Bronchial epithelial cell (primary cell): Measurements from ENCODE around the gene WARS2. TPM values are rescaled to one million over a fixed set of nuclear protein-coding genes. Genes with fewer than 3 reads are reported as not detected.
A peak's percentile ranks its signal among the peaks of the same experiment; 100 is the strongest.

Experiments
- DNase-seq: peaks from one replicate; pipeline ENCODE4 v3.0.0-alpha.2; 2010; ENCODE audit warnings: low read depth
- FAIRE-seq: peaks from 2 replicates; lab custom pipeline; 2011; peaks lifted over from hg19 to GRCh38; lab: Jason Lieb, UNC
- H3K27me3 ChIP-seq: 2 replicates; pipeline ENCODE4 v1.5.1; 2011; ENCODE audit warnings: low read length; ENCODE audit not compliant: control insufficient read depth, insufficient read depth
- H3K36me3 ChIP-seq: 2 replicates; pipeline ENCODE4 v1.5.1; 2011; ENCODE audit warnings: low read length; ENCODE audit not compliant: control insufficient read depth, insufficient read depth
- H3K4me3 ChIP-seq: 2 replicates; pipeline ENCODE4 v1.5.1; 2011; ENCODE audit warnings: mild to moderate bottlenecking, low read depth, low read length, control low read depth
- total RNA-seq: library from RNA; depleted of rRNA; stranded (reverse); fragments of >200 nt; gene quantifications from 2 replicates; pipeline ENCODE4 v1.2.1, GENCODE V29; 2014
- TF ChIP-seq, protein P1 (sequence below): IDR thresholded peaks from 2 replicates; pipeline ENCODE4 v1.5.1; 2011; ENCODE audit warnings: mild to moderate bottlenecking, moderate library complexity, low read length, control low read depth, inconsistent platforms; ENCODE audit not compliant: insufficient read depth, severe bottlenecking

WARS2 gene
- total RNA-seq, 1 donor from 2014 or later = 15.3 TPM

DNA sequence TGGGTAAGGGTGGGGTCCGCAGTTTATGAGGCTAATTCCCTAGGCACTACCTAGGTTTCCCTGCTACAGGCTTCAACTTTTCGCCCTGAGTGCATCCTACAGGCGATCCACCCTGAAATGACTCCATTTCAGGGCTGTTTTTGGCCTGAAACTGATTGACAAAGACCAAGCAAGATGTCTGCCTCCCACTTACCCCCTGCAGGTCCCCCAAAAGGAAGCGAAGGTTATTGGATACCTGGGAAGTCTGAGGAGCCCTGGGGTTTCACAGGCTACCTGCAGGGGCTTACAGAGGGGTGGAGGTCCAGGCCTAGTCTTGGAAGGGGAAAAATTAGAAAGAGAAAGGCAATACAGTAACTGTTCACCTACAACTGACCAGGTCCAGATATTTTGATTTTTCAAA lies 149.0 kb downstream of the WARS2 start:
- Histone ChIP-seq H3K27me3 (peaks cover 69% of the 10 kb centered on the region), H3K36me3 (no peaks in the 10 kb centered on the region), H3K4me3 (no peak overlapping the region)
- FAIRE-seq (no peak), DNase-seq (no peak)
- TF ChIP-seq, protein P1, sequence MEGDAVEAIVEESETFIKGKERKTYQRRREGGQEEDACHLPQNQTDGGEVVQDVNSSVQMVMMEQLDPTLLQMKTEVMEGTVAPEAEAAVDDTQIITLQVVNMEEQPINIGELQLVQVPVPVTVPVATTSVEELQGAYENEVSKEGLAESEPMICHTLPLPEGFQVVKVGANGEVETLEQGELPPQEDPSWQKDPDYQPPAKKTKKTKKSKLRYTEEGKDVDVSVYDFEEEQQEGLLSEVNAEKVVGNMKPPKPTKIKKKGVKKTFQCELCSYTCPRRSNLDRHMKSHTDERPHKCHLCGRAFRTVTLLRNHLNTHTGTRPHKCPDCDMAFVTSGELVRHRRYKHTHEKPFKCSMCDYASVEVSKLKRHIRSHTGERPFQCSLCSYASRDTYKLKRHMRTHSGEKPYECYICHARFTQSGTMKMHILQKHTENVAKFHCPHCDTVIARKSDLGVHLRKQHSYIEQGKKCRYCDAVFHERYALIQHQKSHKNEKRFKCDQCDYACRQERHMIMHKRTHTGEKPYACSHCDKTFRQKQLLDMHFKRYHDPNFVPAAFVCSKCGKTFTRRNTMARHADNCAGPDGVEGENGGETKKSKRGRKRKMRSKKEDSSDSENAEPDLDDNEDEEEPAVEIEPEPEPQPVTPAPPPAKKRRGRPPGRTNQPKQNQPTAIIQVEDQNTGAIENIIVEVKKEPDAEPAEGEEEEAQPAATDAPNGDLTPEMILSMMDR = no peak

DNA sequence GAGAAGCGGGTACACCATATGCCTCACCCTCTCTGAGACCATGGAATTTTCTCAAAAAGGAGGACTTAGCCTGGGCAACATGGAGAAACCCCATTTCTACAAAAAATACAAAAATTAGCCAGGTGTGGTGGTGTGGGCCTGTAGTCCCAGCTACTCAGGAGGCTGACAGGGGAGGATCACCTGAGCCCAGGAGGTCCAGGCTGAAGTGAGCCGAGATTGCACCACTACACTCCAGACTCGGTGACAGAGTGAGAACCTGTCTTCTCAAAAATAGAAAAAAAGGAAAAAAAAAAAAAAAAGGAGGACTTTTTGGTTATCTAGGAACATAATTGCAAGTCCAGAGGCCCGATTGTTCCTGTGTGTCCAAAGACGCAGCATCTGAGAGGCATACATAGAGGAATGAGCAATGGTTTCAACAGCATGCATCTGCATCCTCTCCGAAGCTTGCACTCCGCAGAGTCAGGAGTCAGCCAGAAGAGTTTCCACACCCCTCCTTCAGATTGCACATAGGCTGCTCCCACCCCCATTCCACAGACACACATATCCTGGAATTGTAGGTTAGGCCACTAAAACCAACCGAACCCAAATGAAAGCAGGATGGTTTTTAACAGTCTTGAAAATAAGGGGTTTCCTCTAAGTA lies 149.8 kb downstream of the WARS2 start:
- Histone ChIP-seq H3K27me3 (peaks cover 75% of the 10 kb centered on the region), H3K4me3 (no peak overlapping the region), H3K36me3 (no peaks in the 10 kb centered on the region)
- DNase-seq (no peak), FAIRE-seq (no peak)
- TF ChIP-seq, protein P1 = no peak

DNA sequence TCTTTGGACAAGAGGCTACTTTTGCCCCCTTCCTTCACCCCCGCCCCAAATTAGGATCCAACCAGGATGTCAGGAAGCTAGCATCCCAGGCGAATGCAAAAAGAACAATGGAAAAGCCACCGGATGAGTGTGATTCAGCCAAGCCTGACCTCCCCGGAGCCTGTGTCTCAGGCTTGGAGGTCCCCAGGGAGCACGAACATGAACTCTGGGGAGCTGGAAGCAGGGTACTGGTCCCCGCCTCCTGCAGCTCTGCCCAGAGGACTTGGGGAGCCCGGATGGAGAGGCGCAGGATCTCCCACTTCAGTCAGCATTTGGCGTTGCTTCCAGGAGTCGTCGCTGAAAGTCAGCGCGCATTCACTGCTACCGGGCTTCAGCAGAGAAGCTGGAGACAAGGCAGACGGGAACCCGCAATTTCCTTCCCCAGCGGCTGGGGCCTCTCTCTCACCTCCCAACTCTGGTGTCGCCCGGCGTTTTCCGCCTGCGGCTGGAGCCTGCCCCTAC lies 150.5 kb downstream of the WARS2 start:
- no peak for DNase-seq
- Histone ChIP-seq H3K36me3 (no peaks in the 10 kb centered on the region), H3K4me3 (no peak overlapping the region), H3K27me3 (peaks cover 82% of the 10 kb centered on the region)
- FAIRE-seq = no peak
- TF ChIP-seq, protein P1 = no peak

DNA sequence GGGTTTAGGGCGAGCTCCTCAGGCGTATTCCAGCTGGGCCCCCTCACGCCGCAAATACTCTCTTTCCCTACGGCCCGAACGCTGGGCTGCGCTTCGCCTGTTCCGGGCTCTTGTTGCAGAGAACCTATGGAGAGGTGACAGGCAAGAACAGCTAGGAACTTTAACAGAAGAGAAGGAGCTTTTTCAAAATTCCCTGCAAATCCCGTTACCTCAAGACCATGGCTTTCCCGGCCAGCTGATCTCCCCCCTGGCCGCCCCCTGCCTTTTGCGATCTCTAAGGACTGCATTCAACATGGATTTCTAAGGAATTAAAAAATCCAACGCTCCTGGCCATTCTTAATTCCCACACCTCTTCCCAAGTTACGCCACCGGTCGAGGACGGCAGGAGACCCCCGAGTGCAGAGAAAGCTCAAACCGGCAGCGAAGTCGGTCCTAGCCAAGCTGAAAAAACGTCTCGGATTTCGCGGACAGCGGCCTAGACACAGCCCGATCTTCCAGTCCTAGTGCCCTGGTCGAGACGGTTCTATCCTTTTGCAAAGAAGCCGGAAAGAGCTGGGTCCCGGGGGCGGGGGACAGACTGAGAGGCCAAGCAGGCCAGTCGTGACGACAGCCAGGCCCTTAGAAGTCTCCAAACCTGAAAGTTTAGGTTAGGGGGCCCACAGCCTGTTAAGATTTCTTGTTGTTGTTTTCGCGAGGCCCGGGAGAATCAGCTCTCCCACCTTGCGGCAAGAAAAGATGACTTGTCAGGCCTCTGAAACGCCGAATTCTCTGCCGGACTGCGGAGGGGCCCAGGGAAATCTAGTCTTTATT lies 151.2 kb downstream of the WARS2 start:
- Histone ChIP-seq H3K36me3 (no peaks in the 10 kb centered on the region), H3K4me3 (no peak overlapping the region), H3K27me3 (peaks cover 86% of the 10 kb centered on the region)
- no peak for DNase-seq
- TF ChIP-seq, protein P1 = no peak
- FAIRE-seq = no peak

DNA sequence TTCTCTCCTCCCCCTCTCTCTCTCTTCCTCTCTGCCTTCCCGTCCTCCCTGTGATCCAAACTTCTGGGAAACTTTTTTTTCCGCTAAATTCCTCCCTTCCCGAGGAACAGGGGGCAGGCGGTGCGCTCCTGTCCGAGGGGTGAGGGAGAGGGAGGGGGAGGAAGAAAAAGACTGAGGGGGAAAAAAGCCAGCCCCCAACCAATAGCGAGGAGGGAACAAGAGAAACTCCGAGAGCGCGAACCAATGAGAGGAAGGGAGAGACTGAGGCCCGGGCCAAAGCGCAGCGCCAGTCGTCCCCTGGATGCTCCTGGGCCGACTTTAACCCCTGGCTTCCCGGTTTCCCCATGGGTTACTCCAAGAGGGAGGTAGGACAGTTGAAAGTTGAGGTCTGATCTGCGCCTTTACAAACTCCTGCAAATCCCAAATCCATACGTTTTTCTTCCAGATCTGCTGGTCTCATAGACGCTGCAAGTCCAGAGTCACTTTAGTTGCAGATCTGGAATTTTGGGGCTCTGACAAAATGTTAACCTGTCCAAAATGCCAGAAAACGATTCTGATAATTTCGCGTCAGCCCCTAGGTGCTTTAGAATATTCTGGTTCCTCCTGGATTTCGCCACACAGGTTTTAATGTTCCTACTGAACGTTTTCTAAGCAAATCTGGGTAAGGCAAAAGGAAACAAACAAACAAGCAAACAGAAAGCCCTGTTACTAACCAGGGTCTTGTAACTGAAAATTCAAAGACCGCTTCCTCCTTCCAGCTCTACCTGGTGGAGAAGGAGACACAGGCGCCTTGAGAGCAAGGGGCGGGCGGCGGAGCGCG lies 152.1 kb downstream of the WARS2 start, which contains the start of gene TBX15:
Gene TBX15 (minus strand): TSS at position 158 of the 820 bp plus-strand sequence. CDS start 548 bp downstream, outside the sequence.
- TF ChIP-seq, protein P1 = no peak
- no peak for DNase-seq
- no peak for FAIRE-seq
- Histone ChIP-seq H3K27me3 (peaks cover 86% of the 10 kb centered on the region), H3K4me3 (peak within 1 kb of the TSS; percentile 2), H3K36me3 (no peaks in the 10 kb centered on the region)
